Colonic mucosa (tissue), 4 donors: ENCODE results near the gene CCL4. TPM values are rescaled to one million over a fixed set of nuclear protein-coding genes. Genes with fewer than 3 reads are reported as not detected.

Experiments used
- DNase-seq: peaks from one replicate; pipeline ENCODE4 v3.0.0-alpha.2; 2020
- H3K27ac ChIP-seq: fragments of 200-600 bp; one replicate; pipeline ENCODE4 v1.8.0; 2021
- H3K27me3 ChIP-seq: fragments of 200-600 bp; one replicate; pipeline ENCODE4 v1.8.0; 2021
- H3K36me3 ChIP-seq: fragments of 200-600 bp; one replicate; pipeline ENCODE4 v1.8.0; 2021
- H3K4me1 ChIP-seq: fragments of 200-600 bp; one replicate; pipeline ENCODE4 v1.8.0; 2021; ENCODE audit warnings: mild to moderate bottlenecking
- H3K4me3 ChIP-seq: fragments of 200-600 bp; one replicate; pipeline ENCODE4 v1.8.0; 2021
- H3K9ac ChIP-seq, 2 donors: one replicate each; pipeline ENCODE4 v1.7.0; 2013; ENCODE audit warnings: control low read depth in 2 of 2, low read depth in 2 of 2, low read length in 2 of 2
- H3K9me3 ChIP-seq: fragments of 200-600 bp; one replicate; pipeline ENCODE4 v1.8.0; 2021
- CTCF ChIP-seq: fragments of 200-600 bp; IDR thresholded peaks from one replicate; pipeline ENCODE4 v1.8.0; 2022; ENCODE audit warnings: antibody characterized with exemption, mild to moderate bottlenecking
- intact Hi-C: fragments of 100-400 bp; cut with DNase I; formaldehyde crosslinking; loops from one replicate; pipeline ENCODE4 v1.14.1; 2022
- total RNA-seq, 2 donors: library from RNA; stranded (reverse); fragmentation: NEBNext Ultra II Directional in 1 of 2; extraction: Animal tissue kit (Norgen Biotek cat#: 25700) in 1 of 2; gene quantifications; one replicate each; pipeline ENCODE4 v1.2.1, GENCODE V29; 2021
- donor health status: healthy.
- donor health status: DM: no; HTN: no; CAD: no.
- donor health status: DM: no; HTN: no; CAD: no.

The CCL4 gene
- total RNA-seq, 2 donors from 2014 or later: 1.2 to 3.8 TPM

- H3K9me3 ChIP-seq: no peaks in the 10 kb centered on the region
- H3K36me3 ChIP-seq: no peaks in the 10 kb centered on the region
- H3K4me3 ChIP-seq: no peak overlapping the region
- no peak overlapping the region for H3K9ac ChIP-seq
- H3K27me3 ChIP-seq: no peaks in the 10 kb centered on the region
- intact Hi-C loops: loop anchor here (5.0 kb wide), 1 partner anchor 75 kb away; no protein-coding TSS in a partner anchor
- TF ChIP-seq CTCF: no peak
- no peak overlapping the region for H3K27ac ChIP-seq
- no peaks in the 10 kb centered on the region for H3K4me1 ChIP-seq
- DNase-seq: no peak
These were observed 44.0 kb downstream of the CCL4 start for GRCh38 chr17:36147601-36148000.

- Histone ChIP-seq H3K4me3 (no peak overlapping the region), H3K36me3 (no peaks in the 10 kb centered on the region), H3K9ac (no peak overlapping the region), H3K4me1 (no peaks in the 10 kb centered on the region), H3K27ac (no peak overlapping the region), H3K27me3 (no peaks in the 10 kb centered on the region), H3K9me3 (no peaks in the 10 kb centered on the region)
- peak; percentile 76 for DNase-seq
- peak; percentile 100 for TF ChIP-seq CTCF
- intact Hi-C loops: loop anchor here (2.0 to 5.0 kb wide), 2 partner anchors 76 to 180 kb away; no protein-coding TSS in a partner anchor
These were observed 45.1 kb downstream of the CCL4 start for GRCh38 chr17:36148559-36149295.

- intact Hi-C loops: loop anchor here (2.0 to 5.0 kb wide), 2 partner anchors 77 to 181 kb away; no protein-coding TSS in a partner anchor
- no peaks in the 10 kb centered on the region for H3K36me3 ChIP-seq
- no peaks in the 10 kb centered on the region for H3K9me3 ChIP-seq
- no peak for TF ChIP-seq CTCF
- H3K4me3 ChIP-seq: no peak overlapping the region
- no peaks in the 10 kb centered on the region for H3K27me3 ChIP-seq
- no peaks in the 10 kb centered on the region for H3K4me1 ChIP-seq
- DNase-seq: no peak
- no peak overlapping the region for H3K9ac ChIP-seq
- no peak overlapping the region for H3K27ac ChIP-seq
These were observed 45.7 kb downstream of the CCL4 start for GRCh38 chr17:36149296-36149820.

GRCh38 chr17:36151891-36152638, 48.4 kb downstream of the CCL4 start:
- no peaks in the 10 kb centered on the region for H3K4me1 ChIP-seq
- H3K36me3 ChIP-seq: no peaks in the 10 kb centered on the region
- H3K27ac ChIP-seq: no peak overlapping the region
- TF ChIP-seq CTCF: no peak
- H3K4me3 ChIP-seq: no peak overlapping the region
- no peaks in the 10 kb centered on the region for H3K9me3 ChIP-seq
- H3K27me3 ChIP-seq: no peaks in the 10 kb centered on the region
- no peak overlapping the region for H3K9ac ChIP-seq
- intact Hi-C loops: no loop called here
- no peak for DNase-seq

GRCh38 chr17:36152639-36153120, 49.1 kb downstream of the CCL4 start:
- no peak overlapping the region for H3K27ac ChIP-seq
- no peak overlapping the region for H3K9ac ChIP-seq
- no peaks in the 10 kb centered on the region for H3K36me3 ChIP-seq
- no peak for DNase-seq
- no peaks in the 10 kb centered on the region for H3K27me3 ChIP-seq
- no peak overlapping the region for H3K4me3 ChIP-seq
- H3K4me1 ChIP-seq: no peaks in the 10 kb centered on the region
- intact Hi-C loops: no loop called here
- H3K9me3 ChIP-seq: no peaks in the 10 kb centered on the region
- TF ChIP-seq CTCF: no peak
